Fibroblast of pulmonary artery (primary cell): ENCODE data around the gene POLR2H.

Experiments used
- DNase-seq: peaks from one replicate; pipeline ENCODE4 v3.0.0-alpha.2; 2010; ENCODE audit warnings: low read depth
- H3K4me3 ChIP-seq: replicated peaks from 2 replicates; pipeline ENCODE4 v1.5.1; 2011; ENCODE audit warnings: low read depth, mild to moderate bottlenecking, control low read depth, low read length, moderate library complexity
- CTCF ChIP-seq: IDR thresholded peaks from 2 replicates; pipeline ENCODE4 v1.5.1; 2011; ENCODE audit warnings: mild to moderate bottlenecking, control low read depth, low read length, inconsistent platforms; ENCODE audit errors: missing control alignments

POLR2H gene

GRCh38 chr3:184377882-184378445 is 16.5 kb downstream of the POLR2H start, which contains the start of gene THPO:
TSS of gene THPO (minus strand) at chr3:184378207. CDS start at chr3:184376259, 1,948 bp downstream.
- TF ChIP-seq CTCF = no peak
- DNase-seq = no peak

GRCh38 chr3:184378651-184379357 is 17.3 kb downstream of the POLR2H start:
- no peak overlapping the region for H3K4me3 ChIP-seq
- no peak for TF ChIP-seq CTCF
- no peak for DNase-seq

More at GRCh38 chr3:184377882-184378445, 16.5 kb downstream of the POLR2H start, which contains the start of gene THPO:
- H3K4me3 ChIP-seq = no peak within 1 kb of the TSS

GRCh38 chr3:184379358-184380184 is 18.1 kb downstream of the POLR2H start, which contains the start of gene CHRD:
TSS of gene CHRD (plus strand) at chr3:184380054. CDS start at chr3:184380319, 265 bp downstream.
- TF ChIP-seq CTCF = no peak
- no peak for DNase-seq
- peak within 1 kb of the TSS; percentile 17 for H3K4me3 ChIP-seq

- H3K4me3 ChIP-seq = peak overlapping the region; percentile 17
- TF ChIP-seq CTCF = no peak
- peak; percentile 31 for DNase-seq
Observed at GRCh38 chr3:184380185-184380626, 18.7 kb downstream of the POLR2H start.

GRCh38 chr3:184380627-184381260 is 19.2 kb downstream of the POLR2H start:
- no peak for DNase-seq
- H3K4me3 ChIP-seq = no peak overlapping the region
- TF ChIP-seq CTCF = no peak
